ENCODE measurements around the gene STEAP4.
"Not testable (repeated sequence)": the region's sequence is repeated elsewhere in the genome, so short reads cannot be mapped to it uniquely, and the experiment has no call there.

STEAP4 gene

GRCh38 chr7:88289564-88290025, 17.1 kb downstream of the STEAP4 start:
- in situ Hi-C loops (cut with MboI; ENCODE audit: low pct_unique_long_range_greater_than_20kb, low sequenced_read_pairs, unreplicated experiment) = no loop called here
- TF ChIP-seq CTCF (IDR thresholded peaks at IDR 0.05; ENCODE audit: extremely low read depth, insufficient read depth, missing control alignments) = no peak
- DNase-seq (ENCODE audit: low spot score) = no peak

GRCh38 chr7:88281749-88282148, 24.9 kb downstream of the STEAP4 start:
- DNase-seq (ENCODE audit: low spot score) = no peak
- in situ Hi-C loops (cut with MboI; ENCODE audit: low pct_unique_long_range_greater_than_20kb, low sequenced_read_pairs, unreplicated experiment) = no loop called here
- TF ChIP-seq CTCF (IDR thresholded peaks at IDR 0.05; ENCODE audit: extremely low read depth, insufficient read depth, missing control alignments) = no peak

- in situ Hi-C loops (cut with MboI; ENCODE audit: low pct_unique_long_range_greater_than_20kb, low sequenced_read_pairs, unreplicated experiment) = no loop called here
- TF ChIP-seq CTCF (IDR thresholded peaks at IDR 0.05; ENCODE audit: extremely low read depth, insufficient read depth, missing control alignments) = no peak
- no peak for DNase-seq (ENCODE audit: low spot score)
These were observed 25.9 kb downstream of the STEAP4 start for GRCh38 chr7:88280801-88281200.

- no peak for DNase-seq (ENCODE audit: low spot score)
- in situ Hi-C loops (cut with MboI; ENCODE audit: low pct_unique_long_range_greater_than_20kb, low sequenced_read_pairs, unreplicated experiment) = no loop called here
- no peak for TF ChIP-seq CTCF (IDR thresholded peaks at IDR 0.05; ENCODE audit: extremely low read depth, insufficient read depth, missing control alignments)
These were observed 27.4 kb downstream of the STEAP4 start for GRCh38 chr7:88279323-88279722.

- in situ Hi-C loops (cut with MboI; ENCODE audit: low pct_unique_long_range_greater_than_20kb, low sequenced_read_pairs, unreplicated experiment) = no loop called here
- DNase-seq (ENCODE audit: low spot score) = no peak
- TF ChIP-seq CTCF (IDR thresholded peaks at IDR 0.05; ENCODE audit: extremely low read depth, insufficient read depth, missing control alignments) = no peak
These were observed 27.8 kb downstream of the STEAP4 start for GRCh38 chr7:88278881-88279280.

- DNase-seq (ENCODE audit: low spot score) = no peak
- TF ChIP-seq CTCF (IDR thresholded peaks at IDR 0.05; ENCODE audit: extremely low read depth, insufficient read depth, missing control alignments) = no peak
- in situ Hi-C loops (cut with MboI; ENCODE audit: low pct_unique_long_range_greater_than_20kb, low sequenced_read_pairs, unreplicated experiment) = no loop called here
These were observed 30.0 kb downstream of the STEAP4 start for GRCh38 chr7:88276605-88277153.

- in situ Hi-C loops (cut with MboI; ENCODE audit: low pct_unique_long_range_greater_than_20kb, low sequenced_read_pairs, unreplicated experiment); DNase-seq (ENCODE audit: low spot score): not testable (repeated sequence)
These were observed 31.8 kb downstream of the STEAP4 start for GRCh38 chr7:88274856-88275255.
